ENCODE results near the gene ASZ1.

ASZ1 gene

GRCh38 chr7:117333168-117333567, 94.1 kb downstream of the ASZ1 start:
- no peak for DNase-seq

GRCh38 chr7:117332031-117332430, 95.3 kb downstream of the ASZ1 start:
- no peak for DNase-seq

GRCh38 chr7:117325836-117326235, 101.5 kb downstream of the ASZ1 start:
- DNase-seq: no peak

GRCh38 chr7:117324960-117325359, 102.3 kb downstream of the ASZ1 start:
- DNase-seq: no peak

- no peak for DNase-seq
These were observed 103.2 kb downstream of the ASZ1 start for GRCh38 chr7:117323851-117324711.

- DNase-seq: no peak
These were observed 103.9 kb downstream of the ASZ1 start for GRCh38 chr7:117323305-117323850.

- DNase-seq: no peak
These were observed 104.5 kb downstream of the ASZ1 start, which contains the start of gene WNT2 for GRCh38 chr7:117322741-117323304. TSS of gene WNT2 (minus strand) at chr7:117323058. CDS start at chr7:117322989, 69 bp downstream.

GRCh38 chr7:117320523-117320922, 106.8 kb downstream of the ASZ1 start:
- no peak for DNase-seq

- DNase-seq: no peak
These were observed 108.1 kb downstream of the ASZ1 start for GRCh38 chr7:117319181-117319580.

- DNase-seq: no peak
These were observed 113.7 kb downstream of the ASZ1 start for GRCh38 chr7:117313582-117313981.
